GM23338 (cell line): ENCODE results near the gene TLE2. TPM values are rescaled to one million over a fixed set of nuclear protein-coding genes. Genes with fewer than 3 reads are reported as not detected.

ENCODE experiments used
- ATAC-seq: fragments of 200-7000 bp; cut with Tn5 transposase; 3 replicates; pipeline ENCODE4 v1.9.1; 2020
- DNase-seq: peaks from one replicate; pipeline ENCODE4 v3.0.0-alpha.2; 2015; ENCODE audit warnings: low spot score
- H2AFZ ChIP-seq: fragments of 200-600 bp; sonication (generic); 2 replicates; pipeline ENCODE4 v1.8.0; 2016; ENCODE audit warnings: antibody characterized with exemption, mild to moderate bottlenecking, moderate library complexity
- H3F3A ChIP-seq: fragments of 200-600 bp; sonication (generic); replicated peaks from 2 replicates; pipeline ENCODE4 v1.8.0; 2017; ENCODE audit warnings: antibody characterized with exemption, mixed run types, low read depth
- H3K27ac ChIP-seq: fragments of 200-600 bp; sonication (generic); 2 replicates; pipeline ENCODE4 v1.6.1; 2016; ENCODE audit warnings: low read depth
- H3K27me3 ChIP-seq: fragments of 200-600 bp; sonication (generic); 2 replicates; pipeline ENCODE4 v1.8.0; 2016; ENCODE audit warnings: mild to moderate bottlenecking, mixed run types, moderate library complexity; ENCODE audit not compliant: insufficient read depth
- H3K36me3 ChIP-seq: fragments of 200-600 bp; sonication (generic); 2 replicates; pipeline ENCODE4 v1.8.0; 2016; ENCODE audit warnings: mild to moderate bottlenecking; ENCODE audit not compliant: insufficient read depth
- H3K4me1 ChIP-seq: fragments of 200-600 bp; sonication (generic); 2 replicates; pipeline ENCODE4 v1.8.0; 2016; ENCODE audit warnings: mild to moderate bottlenecking, moderate library complexity; ENCODE audit not compliant: insufficient read depth
- H3K4me2 ChIP-seq: fragments of 200-600 bp; sonication (generic); 2 replicates; pipeline ENCODE4 v1.7.1; 2017; ENCODE audit warnings: mixed run types
- H3K4me3 ChIP-seq: fragments of 200-600 bp; sonication (generic); 2 replicates; pipeline ENCODE4 v1.6.1; 2016; ENCODE audit warnings: mixed run types
- H3K79me2 ChIP-seq: fragments of 200-600 bp; sonication (generic); replicated peaks from 2 replicates; pipeline ENCODE4 v1.8.0; 2017; ENCODE audit warnings: mild to moderate bottlenecking; ENCODE audit not compliant: insufficient read depth
- H3K9me2 ChIP-seq: fragments of 200-600 bp; sonication (generic); 2 replicates; pipeline ENCODE4 v1.8.0; 2017; ENCODE audit not compliant: insufficient read depth
- H4K20me1 ChIP-seq: fragments of 200-600 bp; sonication (generic); replicated peaks from 2 replicates; pipeline ENCODE4 v1.8.0; 2017; ENCODE audit warnings: mild to moderate bottlenecking; ENCODE audit not compliant: insufficient read depth
- H3K27ac Mint-ChIP-seq: 2 replicates; pipeline ENCODE4 v1.8.0; 2020; ENCODE audit warnings: inconsistent platforms, mild to moderate bottlenecking, moderate library complexity, mixed read lengths
- H3K27me3 Mint-ChIP-seq: 3 replicates; pipeline ENCODE4 v1.8.0; 2022; ENCODE audit warnings: low read depth, mild to moderate bottlenecking, moderate library complexity, mixed read lengths, inconsistent platforms; ENCODE audit not compliant: insufficient read depth, poor library complexity
- H3K36me3 Mint-ChIP-seq: 3 replicates; pipeline ENCODE4 v1.8.0; 2021; ENCODE audit warnings: low read depth, mild to moderate bottlenecking, inconsistent platforms, moderate library complexity, mixed read lengths
- H3K4me1 Mint-ChIP-seq: 3 replicates; pipeline ENCODE4 v1.8.0; 2020; ENCODE audit warnings: mild to moderate bottlenecking, inconsistent platforms, mixed read lengths
- H3K4me3 Mint-ChIP-seq: 3 replicates; pipeline ENCODE4 v1.8.0; 2021; ENCODE audit warnings: moderate library complexity, mild to moderate bottlenecking, inconsistent platforms, mixed read lengths
- H3K9me3 Mint-ChIP-seq: 3 replicates; pipeline ENCODE4 v1.8.0; 2020; ENCODE audit warnings: moderate library complexity, mild to moderate bottlenecking, inconsistent platforms, mixed read lengths
- CREB1 ChIP-seq: fragments of 250-450 bp; sonication (Bioruptor Pico); IDR thresholded peaks from 2 replicates; pipeline ENCODE4 v1.5.0; 2020; ENCODE audit warnings: low read depth, mild to moderate bottlenecking, moderate library complexity
- EZH2 ChIP-seq: fragments of 200-600 bp; sonication (generic); IDR thresholded peaks from one replicate; pipeline ENCODE4 v1.8.0; 2017; ENCODE audit warnings: antibody characterized with exemption, mild to moderate bottlenecking, low read depth; ENCODE audit not compliant: unreplicated experiment
- EZH2phosphoT487 ChIP-seq: fragments of 200-600 bp; sonication (generic); IDR thresholded peaks from one replicate; pipeline ENCODE4 v1.8.1; 2018; ENCODE audit warnings: antibody characterized with exemption; ENCODE audit not compliant: unreplicated experiment
- JUNB ChIP-seq: IDR thresholded peaks from one replicate; pipeline ENCODE4 v1.6.1; 2016; ENCODE audit warnings: antibody characterized with exemption; ENCODE audit not compliant: unreplicated experiment
- NANOG ChIP-seq: IDR thresholded peaks from 2 replicates; pipeline ENCODE4 v1.6.1; 2016; ENCODE audit warnings: antibody characterized with exemption, borderline replicate concordance
- POLR2AphosphoS5 ChIP-seq: IDR thresholded peaks from 2 replicates; pipeline ENCODE4 v1.6.1; 2016; ENCODE audit warnings: antibody characterized with exemption, low read depth
- STAT1 ChIP-seq: IDR thresholded peaks from one replicate; pipeline ENCODE4 v1.6.1; 2016; ENCODE audit warnings: antibody characterized with exemption; ENCODE audit not compliant: unreplicated experiment
- ZNF114 ChIP-seq: fragments of 250-450 bp; sonication (Bioruptor Pico); IDR thresholded peaks from 2 replicates; pipeline ENCODE4 v1.5.0; 2020; ENCODE audit warnings: mild to moderate bottlenecking, moderate library complexity
- ZNF331 ChIP-seq: fragments of 250-450 bp; sonication (Bioruptor Pico); IDR thresholded peaks from 2 replicates; pipeline ENCODE4 v1.5.0; 2020; ENCODE audit warnings: low read depth, mild to moderate bottlenecking, moderate library complexity
- polyA plus RNA-seq: library from polyadenylated mRNA; unstranded; fragments of >200 nt; fragmentation: Nextera tagmentation; extraction: Ambion mirVana; gene quantifications from 2 replicates; pipeline ENCODE4 v1.2.1, GENCODE V29; 2016
- total RNA-seq: library from RNA; depleted of rRNA; stranded (reverse); fragments of >200 nt; shearing (Covaris generic); gene quantifications from 2 replicates; pipeline ENCODE4 v1.2.3, GENCODE V29; 2014
- TF ChIP-seq, protein P1 (sequence below): IDR thresholded peaks from 2 replicates; pipeline ENCODE4 v1.6.1; 2016; ENCODE audit warnings: antibody characterized with exemption
- TF ChIP-seq, protein P2 (sequence below), 2 experiments: fragments of 200-600 bp in 1 of 2; sonication (generic) in 1 of 2; conservative IDR thresholded peaks; 2 replicates each; pipeline versions ENCODE4 v1.5.1 to v1.6.1; 2016 to 2017; ENCODE audit warnings: antibody characterized with exemption in 2 of 2, low read depth in 2 of 2, mild to moderate bottlenecking in 2 of 2, moderate library complexity in 1 of 2
- TF ChIP-seq, protein P3 (sequence below): fragments of 250-450 bp; sonication (Bioruptor Pico); IDR thresholded peaks from 2 replicates; pipeline ENCODE4 v1.5.0; 2020; ENCODE audit warnings: mild to moderate bottlenecking, moderate library complexity
- TF ChIP-seq, protein P4 (sequence below): IDR thresholded peaks from one replicate; pipeline ENCODE4 v1.6.1; 2018; ENCODE audit warnings: antibody characterized with exemption; ENCODE audit not compliant: unreplicated experiment

Gene TLE2
- total and polyA plus RNA-seq, 2 experiments from 2014 or later, result 5.2 to 22.8 TPM

DNA sequence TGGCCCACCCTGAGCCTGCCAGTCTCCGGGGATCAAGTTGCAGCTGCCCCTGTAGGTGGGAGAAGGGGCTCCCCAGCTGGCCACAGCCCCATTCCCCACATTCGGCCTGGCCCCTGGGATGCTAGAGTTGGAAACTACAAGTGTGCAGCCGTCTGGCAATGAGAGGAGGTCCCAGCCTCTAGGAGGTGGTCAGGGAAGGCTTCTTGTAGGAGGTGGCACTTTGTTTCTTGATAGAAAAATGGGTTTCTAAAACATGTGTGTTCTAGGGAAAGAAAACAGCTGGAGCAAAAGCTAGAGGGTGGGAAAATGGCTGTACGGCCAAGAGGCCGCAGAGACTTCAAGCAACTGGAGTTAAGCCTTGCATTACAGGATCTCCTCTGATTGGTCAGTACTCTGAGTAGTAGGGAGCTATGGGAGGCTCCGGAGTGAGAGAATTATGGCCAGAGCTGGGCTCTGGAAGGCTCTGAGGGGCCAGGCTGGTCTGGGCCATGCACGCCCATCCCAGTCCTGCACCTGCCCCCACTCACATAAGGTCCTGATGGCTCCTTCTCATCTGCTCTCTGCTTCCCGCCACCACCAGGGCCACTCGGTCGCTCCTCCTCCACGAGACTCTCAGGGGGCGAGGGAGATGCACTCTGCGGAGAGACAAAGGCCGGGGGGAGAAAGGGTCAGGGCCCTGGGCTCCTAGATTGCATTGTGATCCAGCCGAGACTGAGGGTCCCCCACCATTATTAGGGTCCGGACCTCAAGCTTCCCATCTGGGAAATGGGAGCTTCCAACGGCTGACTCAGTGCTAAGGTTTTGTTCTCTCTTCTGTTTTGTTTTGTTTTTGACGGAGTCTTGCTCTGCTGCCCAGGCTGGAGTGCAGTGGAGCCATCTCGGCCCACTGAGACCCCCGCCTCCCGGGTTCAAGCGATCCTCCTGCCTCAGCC lies 13.7 kb downstream of the TLE2 start:
- Mint-ChIP-seq H3K27ac (no peak overlapping the region), H3K27me3 (peaks cover 20% of the 10 kb centered on the region), H3K9me3 (no peaks in the 10 kb centered on the region), H3K36me3 (no peaks in the 10 kb centered on the region), H3K4me1 (peaks cover 4% of the 10 kb centered on the region; the same call in 1 of the 3 replicates), H3K4me3 (no peak overlapping the region)
- no peaks in the 10 kb centered on the region for H3K4me1 ChIP-seq
- H3K27me3 ChIP-seq, result no peaks in the 10 kb centered on the region
- no peak overlapping the region for H2AFZ ChIP-seq
- no peak overlapping the region for H3K4me3 ChIP-seq
- ATAC-seq (no peak), DNase-seq (no peak)
- H3K27ac ChIP-seq, result no peak overlapping the region
- no peaks in the 10 kb centered on the region for H3K9me2 ChIP-seq
- H3K36me3 ChIP-seq, result no peaks in the 10 kb centered on the region
- H3K4me2 ChIP-seq, result no peak overlapping the region
- no peaks in the 10 kb centered on the region for H4K20me1 ChIP-seq
- H3F3A ChIP-seq, result no peaks in the 10 kb centered on the region
- no peaks in the 10 kb centered on the region for H3K79me2 ChIP-seq
- TF ChIP-seq, protein P1, sequence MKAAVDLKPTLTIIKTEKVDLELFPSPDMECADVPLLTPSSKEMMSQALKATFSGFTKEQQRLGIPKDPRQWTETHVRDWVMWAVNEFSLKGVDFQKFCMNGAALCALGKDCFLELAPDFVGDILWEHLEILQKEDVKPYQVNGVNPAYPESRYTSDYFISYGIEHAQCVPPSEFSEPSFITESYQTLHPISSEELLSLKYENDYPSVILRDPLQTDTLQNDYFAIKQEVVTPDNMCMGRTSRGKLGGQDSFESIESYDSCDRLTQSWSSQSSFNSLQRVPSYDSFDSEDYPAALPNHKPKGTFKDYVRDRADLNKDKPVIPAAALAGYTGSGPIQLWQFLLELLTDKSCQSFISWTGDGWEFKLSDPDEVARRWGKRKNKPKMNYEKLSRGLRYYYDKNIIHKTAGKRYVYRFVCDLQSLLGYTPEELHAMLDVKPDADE, result no peak
- TF ChIP-seq STAT1 (no peak), POLR2AphosphoS5 (no peak), CREB1 (CRISPR knock-in tag) (no peak), ZNF331 (CRISPR knock-in tag) (no peak), NANOG (no peak), JUNB (no peak), EZH2 (no peak), EZH2phosphoT487 (no peak), ZNF114 (no peak)
- TF ChIP-seq, protein P2, sequence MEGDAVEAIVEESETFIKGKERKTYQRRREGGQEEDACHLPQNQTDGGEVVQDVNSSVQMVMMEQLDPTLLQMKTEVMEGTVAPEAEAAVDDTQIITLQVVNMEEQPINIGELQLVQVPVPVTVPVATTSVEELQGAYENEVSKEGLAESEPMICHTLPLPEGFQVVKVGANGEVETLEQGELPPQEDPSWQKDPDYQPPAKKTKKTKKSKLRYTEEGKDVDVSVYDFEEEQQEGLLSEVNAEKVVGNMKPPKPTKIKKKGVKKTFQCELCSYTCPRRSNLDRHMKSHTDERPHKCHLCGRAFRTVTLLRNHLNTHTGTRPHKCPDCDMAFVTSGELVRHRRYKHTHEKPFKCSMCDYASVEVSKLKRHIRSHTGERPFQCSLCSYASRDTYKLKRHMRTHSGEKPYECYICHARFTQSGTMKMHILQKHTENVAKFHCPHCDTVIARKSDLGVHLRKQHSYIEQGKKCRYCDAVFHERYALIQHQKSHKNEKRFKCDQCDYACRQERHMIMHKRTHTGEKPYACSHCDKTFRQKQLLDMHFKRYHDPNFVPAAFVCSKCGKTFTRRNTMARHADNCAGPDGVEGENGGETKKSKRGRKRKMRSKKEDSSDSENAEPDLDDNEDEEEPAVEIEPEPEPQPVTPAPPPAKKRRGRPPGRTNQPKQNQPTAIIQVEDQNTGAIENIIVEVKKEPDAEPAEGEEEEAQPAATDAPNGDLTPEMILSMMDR (conservative IDR thresholded peaks at IDR 0.05; ENCODE audit: low read depth in 2 of 2), result no peak
- TF ChIP-seq, protein P3, sequence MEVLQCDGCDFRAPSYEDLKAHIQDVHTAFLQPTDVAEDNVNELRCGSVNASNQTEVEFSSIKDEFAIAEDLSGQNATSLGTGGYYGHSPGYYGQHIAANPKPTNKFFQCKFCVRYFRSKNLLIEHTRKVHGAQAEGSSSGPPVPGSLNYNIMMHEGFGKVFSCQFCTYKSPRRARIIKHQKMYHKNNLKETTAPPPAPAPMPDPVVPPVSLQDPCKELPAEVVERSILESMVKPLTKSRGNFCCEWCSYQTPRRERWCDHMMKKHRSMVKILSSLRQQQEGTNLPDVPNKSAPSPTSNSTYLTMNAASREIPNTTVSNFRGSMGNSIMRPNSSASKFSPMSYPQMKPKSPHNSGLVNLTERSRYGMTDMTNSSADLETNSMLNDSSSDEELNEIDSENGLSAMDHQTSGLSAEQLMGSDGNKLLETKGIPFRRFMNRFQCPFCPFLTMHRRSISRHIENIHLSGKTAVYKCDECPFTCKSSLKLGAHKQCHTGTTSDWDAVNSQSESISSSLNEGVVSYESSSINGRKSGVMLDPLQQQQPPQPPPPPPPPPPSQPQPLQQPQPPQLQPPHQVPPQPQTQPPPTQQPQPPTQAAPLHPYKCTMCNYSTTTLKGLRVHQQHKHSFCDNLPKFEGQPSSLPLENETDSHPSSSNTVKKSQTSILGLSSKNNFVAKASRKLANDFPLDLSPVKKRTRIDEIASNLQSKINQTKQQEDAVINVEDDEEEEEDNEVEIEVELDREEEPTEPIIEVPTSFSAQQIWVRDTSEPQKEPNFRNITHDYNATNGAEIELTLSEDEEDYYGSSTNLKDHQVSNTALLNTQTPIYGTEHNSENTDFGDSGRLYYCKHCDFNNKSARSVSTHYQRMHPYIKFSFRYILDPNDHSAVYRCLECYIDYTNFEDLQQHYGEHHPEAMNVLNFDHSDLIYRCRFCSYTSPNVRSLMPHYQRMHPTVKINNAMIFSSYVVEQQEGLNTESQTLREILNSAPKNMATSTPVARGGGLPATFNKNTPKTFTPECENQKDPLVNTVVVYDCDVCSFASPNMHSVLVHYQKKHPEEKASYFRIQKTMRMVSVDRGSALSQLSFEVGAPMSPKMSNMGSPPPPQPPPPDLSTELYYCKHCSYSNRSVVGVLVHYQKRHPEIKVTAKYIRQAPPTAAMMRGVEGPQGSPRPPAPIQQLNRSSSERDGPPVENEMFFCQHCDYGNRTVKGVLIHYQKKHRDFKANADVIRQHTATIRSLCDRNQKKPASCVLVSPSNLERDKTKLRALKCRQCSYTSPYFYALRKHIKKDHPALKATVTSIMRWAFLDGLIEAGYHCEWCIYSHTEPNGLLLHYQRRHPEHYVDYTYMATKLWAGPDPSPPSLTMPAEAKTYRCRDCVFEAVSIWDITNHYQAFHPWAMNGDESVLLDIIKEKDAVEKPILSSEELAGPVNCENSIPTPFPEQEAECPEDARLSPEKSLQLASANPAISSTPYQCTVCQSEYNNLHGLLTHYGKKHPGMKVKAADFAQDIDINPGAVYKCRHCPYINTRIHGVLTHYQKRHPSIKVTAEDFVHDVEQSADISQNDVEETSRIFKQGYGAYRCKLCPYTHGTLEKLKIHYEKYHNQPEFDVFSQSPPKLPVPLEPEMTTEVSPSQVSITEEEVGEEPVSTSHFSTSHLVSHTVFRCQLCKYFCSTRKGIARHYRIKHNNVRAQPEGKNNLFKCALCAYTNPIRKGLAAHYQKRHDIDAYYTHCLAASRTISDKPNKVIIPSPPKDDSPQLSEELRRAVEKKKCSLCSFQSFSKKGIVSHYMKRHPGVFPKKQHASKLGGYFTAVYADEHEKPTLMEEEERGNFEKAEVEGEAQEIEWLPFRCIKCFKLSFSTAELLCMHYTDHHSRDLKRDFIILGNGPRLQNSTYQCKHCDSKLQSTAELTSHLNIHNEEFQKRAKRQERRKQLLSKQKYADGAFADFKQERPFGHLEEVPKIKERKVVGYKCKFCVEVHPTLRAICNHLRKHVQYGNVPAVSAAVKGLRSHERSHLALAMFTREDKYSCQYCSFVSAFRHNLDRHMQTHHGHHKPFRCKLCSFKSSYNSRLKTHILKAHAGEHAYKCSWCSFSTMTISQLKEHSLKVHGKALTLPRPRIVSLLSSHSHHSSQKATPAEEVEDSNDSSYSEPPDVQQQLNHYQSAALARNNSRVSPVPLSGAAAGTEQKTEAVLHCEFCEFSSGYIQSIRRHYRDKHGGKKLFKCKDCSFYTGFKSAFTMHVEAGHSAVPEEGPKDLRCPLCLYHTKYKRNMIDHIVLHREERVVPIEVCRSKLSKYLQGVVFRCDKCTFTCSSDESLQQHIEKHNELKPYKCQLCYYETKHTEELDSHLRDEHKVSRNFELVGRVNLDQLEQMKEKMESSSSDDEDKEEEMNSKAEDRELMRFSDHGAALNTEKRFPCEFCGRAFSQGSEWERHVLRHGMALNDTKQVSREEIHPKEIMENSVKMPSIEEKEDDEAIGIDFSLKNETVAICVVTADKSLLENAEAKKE (CRISPR knock-in tag), result no peak
- TF ChIP-seq, protein P4, sequence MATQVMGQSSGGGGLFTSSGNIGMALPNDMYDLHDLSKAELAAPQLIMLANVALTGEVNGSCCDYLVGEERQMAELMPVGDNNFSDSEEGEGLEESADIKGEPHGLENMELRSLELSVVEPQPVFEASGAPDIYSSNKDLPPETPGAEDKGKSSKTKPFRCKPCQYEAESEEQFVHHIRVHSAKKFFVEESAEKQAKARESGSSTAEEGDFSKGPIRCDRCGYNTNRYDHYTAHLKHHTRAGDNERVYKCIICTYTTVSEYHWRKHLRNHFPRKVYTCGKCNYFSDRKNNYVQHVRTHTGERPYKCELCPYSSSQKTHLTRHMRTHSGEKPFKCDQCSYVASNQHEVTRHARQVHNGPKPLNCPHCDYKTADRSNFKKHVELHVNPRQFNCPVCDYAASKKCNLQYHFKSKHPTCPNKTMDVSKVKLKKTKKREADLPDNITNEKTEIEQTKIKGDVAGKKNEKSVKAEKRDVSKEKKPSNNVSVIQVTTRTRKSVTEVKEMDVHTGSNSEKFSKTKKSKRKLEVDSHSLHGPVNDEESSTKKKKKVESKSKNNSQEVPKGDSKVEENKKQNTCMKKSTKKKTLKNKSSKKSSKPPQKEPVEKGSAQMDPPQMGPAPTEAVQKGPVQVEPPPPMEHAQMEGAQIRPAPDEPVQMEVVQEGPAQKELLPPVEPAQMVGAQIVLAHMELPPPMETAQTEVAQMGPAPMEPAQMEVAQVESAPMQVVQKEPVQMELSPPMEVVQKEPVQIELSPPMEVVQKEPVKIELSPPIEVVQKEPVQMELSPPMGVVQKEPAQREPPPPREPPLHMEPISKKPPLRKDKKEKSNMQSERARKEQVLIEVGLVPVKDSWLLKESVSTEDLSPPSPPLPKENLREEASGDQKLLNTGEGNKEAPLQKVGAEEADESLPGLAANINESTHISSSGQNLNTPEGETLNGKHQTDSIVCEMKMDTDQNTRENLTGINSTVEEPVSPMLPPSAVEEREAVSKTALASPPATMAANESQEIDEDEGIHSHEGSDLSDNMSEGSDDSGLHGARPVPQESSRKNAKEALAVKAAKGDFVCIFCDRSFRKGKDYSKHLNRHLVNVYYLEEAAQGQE, result no peak
